Right lobe of liver (tissue), 6 donors: ENCODE data around the gene CEACAM8. TPM values are rescaled to one million over a fixed set of nuclear protein-coding genes. Genes with fewer than 3 reads are reported as not detected.
A peak's percentile ranks its signal among the peaks of the same experiment; 100 is the strongest.

Source experiments
- ATAC-seq, 4 donors: fragments of 200-7000 bp; cut with Tn5 transposase; one replicate each; pipeline ENCODE4 v1.9.1; 2020; ENCODE audit warnings: mild to moderate bottlenecking in 4 of 4, moderate library complexity in 4 of 4
- DNase-seq, 3 donors: peaks; one replicate each; pipeline ENCODE4 v3.0.0-alpha.2; 2020
- H3K27ac ChIP-seq, 3 donors: fragments of 200-600 bp; one replicate each; pipeline ENCODE4 v1.8.0; 2022
- H3K27me3 ChIP-seq, 2 donors: fragments of 200-600 bp; one replicate each; pipeline ENCODE4 v1.8.0; 2022
- H3K36me3 ChIP-seq, 4 donors: fragments of 200-600 bp; sonication (generic) in 1 of 4; one replicate each; pipeline versions ENCODE4 v1.5.1 to v1.8.0; 2017 to 2022; ENCODE audit warnings: control low read depth in 1 of 4
- H3K4me1 ChIP-seq, 4 donors: fragments of 200-600 bp; sonication (generic) in 1 of 4; one replicate each; pipeline versions ENCODE4 v1.5.1 to v1.8.0; 2017 to 2022; ENCODE audit warnings: control low read depth in 1 of 4
- H3K4me3 ChIP-seq, 3 donors: fragments of 200-600 bp; one replicate each; pipeline ENCODE4 v1.8.0; 2022
- H3K9me3 ChIP-seq, 4 donors: fragments of 200-600 bp; sonication (generic) in 1 of 4; one replicate each; pipeline versions ENCODE4 v1.5.1 to v1.8.0; 2017 to 2022; ENCODE audit warnings: control low read depth in 1 of 4
- POLR2A ChIP-seq: fragments of 450-650 bp; IDR thresholded peaks from one replicate; pipeline ENCODE4 v1.6.1; 2017; ENCODE audit warnings: antibody characterized with exemption, mild to moderate bottlenecking
- WGBS: methylation state at CpG from one replicate; pipeline ENCODE4 v1.1.6; 2018; ENCODE audit warnings: low coverage, low lambda C conversion rate; ENCODE audit not compliant: insufficient coverage; ENCODE audit errors: missing lambda C conversion rate; 5-methylcytosine and 5-hydroxymethylcytosine counted together
- intact Hi-C, 2 donors: fragments of 100-400 bp; cut with DNase I; formaldehyde crosslinking; loops; one replicate each; pipeline versions ENCODE4 v1.11.2 to v1.14.1; 2022
- total RNA-seq, 6 experiments: library from RNA; depleted of rRNA in 2 of 6; stranded (reverse); fragments of >200 nt in 2 of 6; fragmentation: NEBNext Ultra II Directional in 3 of 6; extraction: Animal tissue kit (Norgen Biotek cat#: 25700) in 3 of 6; gene quantifications; one replicate each; pipeline versions ENCODE4 v1.1.0 to v1.2.4, GENCODE V29; 2016 to 2023
- TF ChIP-seq, protein P1 (sequence below), 4 donors: fragments of 200-600 bp in 3 of 4; fragments of 450-650 bp in 1 of 4; IDR thresholded peaks; one replicate each; pipeline versions ENCODE4 v1.5.1 to v1.8.0; 2016 to 2022; ENCODE audit warnings: antibody characterized with exemption in 4 of 4, mild to moderate bottlenecking in 2 of 4
- donor health status: DM: no; HTN: yes; CAD: no.
- donor health status: DM: no; HTN: no; CAD: no.
- donor health status: DM: no; HTN: no; CAD: no.
- donor health status: DM: no; HTN: yes; CAD: no.
- donor health status: DM: no; HTN: yes; CAD: no.

The CEACAM8 gene
- total RNA-seq, 6 experiments from 2014 or later = 0.42 to 0.68 (median 0.66) TPM; not detected in 3

DNA sequence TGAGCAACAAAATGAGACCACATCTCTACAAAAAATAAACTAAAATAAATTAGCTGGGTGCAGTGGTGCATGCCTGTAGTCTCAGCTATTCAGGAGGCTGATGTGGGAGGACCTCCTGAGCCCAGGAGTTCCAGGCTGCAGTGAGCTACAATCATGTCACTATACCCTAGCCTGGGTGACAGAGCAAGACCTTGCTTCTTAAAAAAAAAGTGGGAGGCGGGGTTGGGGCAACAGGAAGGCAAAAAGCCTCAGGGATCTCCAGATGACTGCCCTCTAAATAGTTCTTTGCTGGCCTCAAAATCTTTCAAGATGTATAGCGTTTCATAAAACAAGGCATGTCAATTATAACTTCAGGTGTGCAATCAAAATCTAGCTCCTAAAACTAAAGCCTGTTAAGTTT lies 18.5 kb downstream of the CEACAM8 start:
- Histone ChIP-seq H3K27me3 (no peaks in the 10 kb centered on the region), H3K4me1 (no peaks in the 10 kb centered on the region), H3K27ac (no peak overlapping the region), H3K36me3 (no peaks in the 10 kb centered on the region), H3K9me3 (no peaks in the 10 kb centered on the region), H3K4me3 (no peak overlapping the region)
- ATAC-seq (no peak), DNase-seq (no peak)
- intact Hi-C loops = no loop called here
- TF ChIP-seq POLR2A = no peak
- TF ChIP-seq, protein P1, sequence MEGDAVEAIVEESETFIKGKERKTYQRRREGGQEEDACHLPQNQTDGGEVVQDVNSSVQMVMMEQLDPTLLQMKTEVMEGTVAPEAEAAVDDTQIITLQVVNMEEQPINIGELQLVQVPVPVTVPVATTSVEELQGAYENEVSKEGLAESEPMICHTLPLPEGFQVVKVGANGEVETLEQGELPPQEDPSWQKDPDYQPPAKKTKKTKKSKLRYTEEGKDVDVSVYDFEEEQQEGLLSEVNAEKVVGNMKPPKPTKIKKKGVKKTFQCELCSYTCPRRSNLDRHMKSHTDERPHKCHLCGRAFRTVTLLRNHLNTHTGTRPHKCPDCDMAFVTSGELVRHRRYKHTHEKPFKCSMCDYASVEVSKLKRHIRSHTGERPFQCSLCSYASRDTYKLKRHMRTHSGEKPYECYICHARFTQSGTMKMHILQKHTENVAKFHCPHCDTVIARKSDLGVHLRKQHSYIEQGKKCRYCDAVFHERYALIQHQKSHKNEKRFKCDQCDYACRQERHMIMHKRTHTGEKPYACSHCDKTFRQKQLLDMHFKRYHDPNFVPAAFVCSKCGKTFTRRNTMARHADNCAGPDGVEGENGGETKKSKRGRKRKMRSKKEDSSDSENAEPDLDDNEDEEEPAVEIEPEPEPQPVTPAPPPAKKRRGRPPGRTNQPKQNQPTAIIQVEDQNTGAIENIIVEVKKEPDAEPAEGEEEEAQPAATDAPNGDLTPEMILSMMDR (IDR thresholded peaks at IDR 0.05) = no peak
- WGBS = 28% methylated on average over 2 of the region's 2 CpGs

- H3K4me1 ChIP-seq = no peaks in the 10 kb centered on the region
- H3K27me3 ChIP-seq = no peaks in the 10 kb centered on the region
- DNase-seq = no peak
- 31% methylated on average over 1 of the region's 1 CpG for WGBS
- intact Hi-C loops = no loop called here
- TF ChIP-seq, protein P1 (IDR thresholded peaks at IDR 0.05) = no peak
- no peak for TF ChIP-seq POLR2A
- H3K4me3 ChIP-seq = no peak overlapping the region
- ATAC-seq = no peak
- no peak overlapping the region for H3K27ac ChIP-seq
- no peaks in the 10 kb centered on the region for H3K9me3 ChIP-seq
- H3K36me3 ChIP-seq = no peaks in the 10 kb centered on the region
Observed at GRCh38 chr19:42573642-42574041, 21.1 kb downstream of the CEACAM8 start.

DNA sequence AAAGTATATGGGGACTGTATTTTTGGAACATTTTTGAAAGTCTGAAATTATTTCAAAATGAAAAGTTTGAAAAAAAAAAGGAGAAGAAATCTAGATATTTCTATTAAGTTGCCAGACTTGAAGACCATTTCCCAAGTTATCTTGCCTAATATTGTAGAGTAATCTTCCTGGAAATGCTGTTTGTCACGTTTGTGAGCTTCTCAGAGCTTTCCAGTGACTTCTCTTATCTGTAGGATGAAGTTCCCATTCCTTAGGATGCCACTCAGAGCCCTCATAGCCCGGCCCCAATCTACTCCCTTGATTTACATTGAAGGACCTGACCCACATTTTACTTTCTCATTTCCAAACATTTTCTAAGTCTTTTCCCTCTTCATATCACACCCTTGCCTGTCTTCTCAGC lies 23.6 kb downstream of the CEACAM8 start:
- WGBS = 38% methylated on average over 2 of the region's 2 CpGs
- H3K9me3 ChIP-seq = no peaks in the 10 kb centered on the region
- ATAC-seq = peak in 1 of 4 donors; percentile 16
- H3K4me1 ChIP-seq = no peaks in the 10 kb centered on the region
- no peak for DNase-seq
- no peak overlapping the region for H3K27ac ChIP-seq
- H3K4me3 ChIP-seq = no peak overlapping the region
- intact Hi-C loops = no loop called here
- H3K27me3 ChIP-seq = no peaks in the 10 kb centered on the region
- no peak for TF ChIP-seq POLR2A
- TF ChIP-seq, protein P1 (IDR thresholded peaks at IDR 0.05) = no peak
- H3K36me3 ChIP-seq = no peaks in the 10 kb centered on the region

- no peak overlapping the region for H3K27ac ChIP-seq
- no peak overlapping the region for H3K4me3 ChIP-seq
- WGBS = 18% methylated on average over 1 of the region's 2 CpGs
- intact Hi-C loops = no loop called here
- no peaks in the 10 kb centered on the region for H3K36me3 ChIP-seq
- DNase-seq (no peak), ATAC-seq (no peak)
- no peaks in the 10 kb centered on the region for H3K9me3 ChIP-seq
- TF ChIP-seq, protein P1 (IDR thresholded peaks at IDR 0.05) = no peak
- TF ChIP-seq POLR2A = no peak
- H3K27me3 ChIP-seq = no peaks in the 10 kb centered on the region
- H3K4me1 ChIP-seq = no peaks in the 10 kb centered on the region
Observed at GRCh38 chr19:42569193-42569592, 25.5 kb downstream of the CEACAM8 start.

GRCh38 chr19:42568006-42568405 lies 26.7 kb downstream of the CEACAM8 start:
- Histone ChIP-seq H3K4me3 (no peak overlapping the region), H3K9me3 (no peaks in the 10 kb centered on the region), H3K4me1 (no peaks in the 10 kb centered on the region), H3K36me3 (no peaks in the 10 kb centered on the region), H3K27me3 (no peaks in the 10 kb centered on the region), H3K27ac (no peak overlapping the region)
- DNase-seq = no peak
- intact Hi-C loops = no loop called here
- TF ChIP-seq, protein P1 (IDR thresholded peaks at IDR 0.05) = no peak
- no peak for TF ChIP-seq POLR2A
- peak in 3 of 4 donors; percentile 12 to 47 (median 15) for ATAC-seq
- 28% methylated on average over 4 of the region's 4 CpGs for WGBS
